Stimulated activated CD4-positive, alpha-beta T cell treated with anti-CD3 and anti-CD28 coated beads, Interleukin-15, amount 100 ng/mL, for 24 hours (primary cell): ENCODE measurements around the gene GFRA1.

Source experiments
- DNase-seq: peaks from one replicate; pipeline ENCODE4 v3.0.0-alpha.2; 2020

GFRA1 gene

GRCh38 chr10:116121640-116122525 is 151.1 kb downstream of the GFRA1 start:
- no peak for DNase-seq

- DNase-seq, result peak; percentile 9
These were observed 152.1 kb downstream of the GFRA1 start for GRCh38 chr10:116120688-116121455.

GRCh38 chr10:116118847-116119246 is 154.2 kb downstream of the GFRA1 start:
- DNase-seq, result no peak

GRCh38 chr10:116115797-116116196 is 157.2 kb downstream of the GFRA1 start:
- DNase-seq, result no peak

GRCh38 chr10:116115036-116115641 is 157.9 kb downstream of the GFRA1 start:
- DNase-seq, result no peak

GRCh38 chr10:116113721-116114501 is 159.1 kb downstream of the GFRA1 start:
- DNase-seq, result no peak

- DNase-seq, result no peak
These were observed 160.5 kb downstream of the GFRA1 start for GRCh38 chr10:116112232-116113231.

GRCh38 chr10:116111483-116112095 is 161.4 kb downstream of the GFRA1 start:
- no peak for DNase-seq

GRCh38 chr10:116110736-116111135 is 162.3 kb downstream of the GFRA1 start:
- no peak for DNase-seq

GRCh38 chr10:116109881-116110280 is 163.1 kb downstream of the GFRA1 start:
- no peak for DNase-seq

GRCh38 chr10:116109481-116109880 is 163.5 kb downstream of the GFRA1 start:
- no peak for DNase-seq

- DNase-seq, result no peak
These were observed 164.9 kb downstream of the GFRA1 start for GRCh38 chr10:116108095-116108494.

GRCh38 chr10:116106611-116107010 is 166.4 kb downstream of the GFRA1 start:
- no peak for DNase-seq

- DNase-seq, result no peak
These were observed 167.7 kb downstream of the GFRA1 start for GRCh38 chr10:116105264-116105663.

GRCh38 chr10:116104210-116104932 is 168.6 kb downstream of the GFRA1 start:
- DNase-seq, result no peak

- no peak for DNase-seq
These were observed 169.3 kb downstream of the GFRA1 start for GRCh38 chr10:116103668-116104067.

- no peak for DNase-seq
These were observed 171.2 kb downstream of the GFRA1 start for GRCh38 chr10:116101616-116102315.

- DNase-seq, result no peak
These were observed 172.0 kb downstream of the GFRA1 start for GRCh38 chr10:116100984-116101383.

- no peak for DNase-seq
These were observed 174.0 kb downstream of the GFRA1 start for GRCh38 chr10:116099023-116099420.
